Kidney glomerular epithelial cell (primary cell): Measurements from ENCODE around the gene RDM1.
A peak's percentile ranks its signal among the peaks of the same experiment; 100 is the strongest.
"Not testable (repeated sequence)": the region's sequence is repeated elsewhere in the genome, so short reads cannot be mapped to it uniquely, and the experiment has no call there.

Experiments
- DNase-seq: peaks from one replicate; lab custom pipeline; 2025; lab: John Stamatoyannopoulos, UW

RDM1 gene

DNA sequence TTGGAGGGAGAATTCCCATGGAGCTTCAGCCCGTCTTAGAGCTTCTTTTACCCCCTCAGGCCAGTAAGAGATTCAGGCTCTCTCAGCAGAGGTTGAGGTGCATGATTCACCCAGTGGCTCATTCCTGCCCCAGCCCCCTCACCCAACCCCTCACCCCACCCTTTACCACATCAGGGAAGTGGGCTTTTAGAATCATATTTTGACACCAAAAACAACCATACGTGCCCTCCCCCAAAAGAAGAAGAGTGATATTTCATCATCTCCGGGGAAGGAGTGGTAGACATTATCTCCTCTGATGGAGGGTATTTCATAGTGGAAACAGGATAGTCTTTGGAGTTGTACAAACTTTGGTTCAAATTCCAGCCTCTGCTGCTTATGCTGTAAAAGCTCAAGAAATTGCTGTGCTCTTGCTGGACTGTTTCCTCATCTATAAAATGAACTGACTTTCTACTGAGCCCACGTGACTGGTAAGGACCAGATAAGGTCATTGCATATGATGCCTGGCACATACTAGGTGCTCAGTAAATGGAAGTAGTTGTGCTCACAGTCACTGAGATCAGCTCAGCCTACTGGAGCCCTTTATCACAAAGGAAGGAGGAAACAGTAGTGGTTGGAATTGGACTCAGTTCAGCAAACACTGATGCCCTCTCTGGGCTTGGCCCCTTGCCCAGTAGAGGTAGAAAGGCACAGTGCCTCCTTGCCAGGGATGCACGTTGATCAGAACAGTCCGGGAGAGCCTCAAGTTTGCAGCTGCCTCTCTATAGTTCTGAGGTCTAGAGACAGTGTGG, 32.1 kb downstream of the RDM1 start:
- peak; percentile 28 for DNase-seq

DNA sequence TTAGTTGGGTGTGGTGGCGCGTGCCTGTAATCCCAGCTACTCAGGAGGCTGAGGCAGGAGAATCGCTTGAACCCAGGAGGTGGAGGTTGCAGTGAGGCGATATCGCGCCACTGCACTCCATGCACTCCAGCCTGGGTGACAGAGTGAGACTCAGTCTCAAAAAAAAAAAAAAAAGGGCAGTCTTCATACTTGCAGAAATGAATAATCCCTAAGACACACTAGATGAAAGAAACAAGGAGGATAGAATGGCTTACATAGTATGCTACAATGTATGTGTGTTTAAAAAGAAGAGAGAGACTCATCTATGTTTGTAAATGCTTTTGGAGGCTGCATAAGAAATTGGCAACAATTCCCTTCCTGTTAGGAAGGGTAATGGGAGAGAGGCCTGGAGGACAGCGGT, 32.8 kb downstream of the RDM1 start:
- DNase-seq, result not testable (repeated sequence)

DNA sequence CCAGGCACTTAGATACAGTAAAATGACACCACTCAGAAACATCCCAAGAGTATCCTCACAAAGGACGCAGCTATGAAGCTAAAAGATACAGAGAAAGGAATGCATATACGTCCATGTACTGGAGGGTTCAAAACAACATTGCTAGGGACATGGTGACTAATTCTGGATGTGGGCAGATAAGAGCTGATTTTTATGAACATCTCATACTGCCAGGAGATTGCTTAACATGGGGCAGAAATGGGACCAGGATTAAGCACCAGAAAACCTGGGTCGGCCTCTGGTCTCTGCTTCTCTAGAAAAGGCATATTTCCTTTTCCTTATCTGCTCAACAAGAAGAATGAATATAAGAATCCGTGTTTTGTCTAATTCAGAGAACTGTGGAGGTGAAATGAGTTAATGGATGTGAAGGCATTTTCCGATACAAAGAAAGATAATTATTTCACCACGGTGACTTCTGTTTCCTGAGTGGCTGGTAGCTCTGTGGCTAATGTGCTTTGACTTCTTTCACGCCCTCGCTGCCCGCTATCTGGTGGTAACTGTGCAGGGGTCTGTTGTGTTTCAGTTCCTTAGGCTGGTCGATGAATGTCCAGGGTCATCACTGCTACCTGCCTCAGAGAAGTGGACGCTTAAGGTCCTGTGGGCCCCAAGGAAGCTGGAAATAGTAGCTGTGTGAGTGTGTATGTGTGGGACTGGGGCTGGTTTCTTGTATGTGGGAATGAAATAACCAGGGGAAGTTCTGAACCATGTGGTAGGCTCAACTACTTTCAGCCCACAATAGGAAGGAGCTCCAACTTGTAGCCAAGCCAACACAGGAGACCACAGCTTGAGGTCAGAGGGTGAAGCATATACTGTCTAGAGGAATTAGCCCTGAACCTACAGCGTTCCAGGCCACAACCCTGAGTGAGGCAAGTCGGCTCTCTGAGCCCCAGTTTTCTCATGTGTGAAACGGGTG, 34.7 kb downstream of the RDM1 start:
- no peak for DNase-seq

DNA sequence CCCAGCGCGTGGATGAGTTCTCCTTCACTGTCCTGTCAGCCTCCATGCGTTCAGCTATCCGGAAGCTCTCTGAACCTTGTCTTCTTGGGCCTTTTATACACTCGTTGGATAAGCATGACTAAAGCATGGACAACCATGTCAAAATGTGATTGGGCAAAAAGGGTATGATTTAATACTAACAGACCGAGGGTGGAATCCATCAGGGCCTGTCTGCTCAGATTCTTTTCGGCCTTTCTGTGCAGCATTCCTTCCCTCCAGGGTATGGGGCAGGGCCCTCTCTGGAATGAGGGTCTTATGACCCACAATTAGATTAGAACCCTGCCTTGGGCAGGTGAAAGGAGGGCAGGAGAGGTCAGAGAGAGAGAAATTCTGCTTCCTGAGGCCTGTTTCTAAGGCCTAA, 36.4 kb downstream of the RDM1 start:
- DNase-seq, result no peak

DNA sequence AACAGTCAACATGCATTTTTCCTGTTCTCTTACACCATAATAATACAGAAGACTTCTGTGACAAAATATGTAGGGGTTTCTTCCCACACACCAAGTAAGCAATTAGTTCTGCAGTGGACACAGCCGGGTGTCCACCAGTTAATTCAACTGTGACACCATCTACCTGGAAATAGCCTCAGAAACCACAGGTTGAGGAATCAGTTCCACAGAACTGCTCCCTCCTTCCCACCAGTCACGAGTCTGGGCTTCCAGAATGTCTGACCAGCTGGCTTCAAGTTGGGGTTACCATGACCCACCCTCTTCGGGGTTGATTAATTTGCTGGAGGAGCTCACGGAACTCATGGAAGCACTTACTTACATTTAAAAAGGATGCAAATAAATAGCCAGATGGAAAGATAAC, 36.8 kb downstream of the RDM1 start:
- no peak for DNase-seq

DNA sequence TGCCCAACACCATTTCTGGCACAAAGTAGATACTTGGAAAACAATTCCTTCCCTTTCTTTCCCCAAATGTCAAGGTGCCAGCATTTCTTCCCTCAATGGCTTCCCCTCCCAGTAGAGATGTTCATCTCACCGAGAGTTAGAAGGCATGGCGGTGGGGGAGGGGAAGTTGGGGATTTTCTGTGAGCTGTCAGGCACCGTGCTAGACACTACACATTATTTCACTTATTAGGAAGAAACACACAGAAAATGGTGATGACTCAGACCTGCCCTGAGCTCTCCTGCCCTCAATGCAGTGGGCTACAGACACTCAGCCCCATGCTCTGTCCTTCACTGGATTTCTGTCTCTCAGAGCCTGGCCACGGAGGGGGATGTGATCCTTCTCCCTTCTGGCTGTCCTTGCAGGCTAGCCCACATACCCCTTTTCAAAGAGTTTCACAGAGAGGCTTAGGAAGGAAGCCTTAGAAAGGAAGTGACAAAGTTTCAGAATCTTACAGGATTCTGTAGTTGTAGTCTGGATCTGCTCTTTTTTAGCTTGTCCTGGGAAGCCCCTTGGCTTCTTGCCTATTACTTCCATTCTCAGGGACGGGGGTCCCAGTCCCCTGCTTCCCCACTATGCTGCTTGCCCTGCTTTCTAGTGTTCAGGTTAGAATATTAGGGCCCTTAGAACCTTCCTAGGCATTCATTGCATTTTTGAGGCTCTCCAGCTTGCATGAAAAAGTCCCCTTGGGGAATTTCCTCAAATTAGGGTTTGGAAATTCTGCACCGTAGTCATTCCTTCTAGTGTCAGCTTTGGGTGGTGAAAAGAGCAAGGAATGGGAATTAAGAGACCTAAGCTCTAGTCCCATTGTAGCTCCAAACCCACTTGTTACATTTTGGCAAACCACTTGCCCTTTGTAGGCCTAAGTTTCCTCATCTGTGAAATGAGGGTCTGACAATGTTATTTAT, 38.2 kb downstream of the RDM1 start:
- DNase-seq, result peak; percentile 18

DNA sequence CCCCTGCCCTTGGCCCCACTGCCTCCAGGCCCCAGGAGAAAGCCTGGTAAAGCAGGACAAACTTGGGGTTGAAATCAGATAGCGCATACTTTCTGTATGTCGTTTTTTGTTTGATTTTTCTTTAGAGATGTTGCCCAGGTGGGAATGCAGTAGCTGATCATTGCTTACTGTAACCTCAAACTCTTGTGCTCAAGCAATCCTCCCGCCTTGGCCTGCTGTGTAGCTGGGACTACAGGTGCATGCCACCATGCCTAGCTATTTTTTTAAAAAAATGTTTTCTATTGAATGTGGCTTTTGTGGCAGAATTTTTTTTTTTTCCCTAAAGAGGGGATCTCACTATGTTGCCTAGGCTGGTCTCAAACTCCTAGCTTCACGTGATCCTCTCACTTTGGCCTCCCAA, 39.3 kb downstream of the RDM1 start:
- no peak for DNase-seq

DNA sequence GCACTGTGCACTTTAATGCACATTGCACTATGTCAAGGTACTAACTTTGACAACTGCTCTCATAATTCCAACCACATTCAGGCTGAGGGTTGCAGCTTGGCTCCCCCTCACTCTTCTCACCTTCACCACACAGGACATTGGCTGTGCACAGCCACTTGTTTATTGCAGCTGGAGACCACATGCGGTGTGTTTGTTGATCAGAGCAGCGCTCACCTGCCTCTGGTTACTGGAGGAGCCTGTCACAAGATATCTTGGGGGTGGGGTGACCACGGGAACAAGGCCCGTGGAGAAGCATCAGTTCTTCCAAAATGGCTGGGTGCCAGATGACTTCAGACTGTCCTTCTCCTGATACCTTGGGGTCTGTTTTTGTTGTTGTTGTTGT, 39.8 kb downstream of the RDM1 start:
- no peak for DNase-seq

DNA sequence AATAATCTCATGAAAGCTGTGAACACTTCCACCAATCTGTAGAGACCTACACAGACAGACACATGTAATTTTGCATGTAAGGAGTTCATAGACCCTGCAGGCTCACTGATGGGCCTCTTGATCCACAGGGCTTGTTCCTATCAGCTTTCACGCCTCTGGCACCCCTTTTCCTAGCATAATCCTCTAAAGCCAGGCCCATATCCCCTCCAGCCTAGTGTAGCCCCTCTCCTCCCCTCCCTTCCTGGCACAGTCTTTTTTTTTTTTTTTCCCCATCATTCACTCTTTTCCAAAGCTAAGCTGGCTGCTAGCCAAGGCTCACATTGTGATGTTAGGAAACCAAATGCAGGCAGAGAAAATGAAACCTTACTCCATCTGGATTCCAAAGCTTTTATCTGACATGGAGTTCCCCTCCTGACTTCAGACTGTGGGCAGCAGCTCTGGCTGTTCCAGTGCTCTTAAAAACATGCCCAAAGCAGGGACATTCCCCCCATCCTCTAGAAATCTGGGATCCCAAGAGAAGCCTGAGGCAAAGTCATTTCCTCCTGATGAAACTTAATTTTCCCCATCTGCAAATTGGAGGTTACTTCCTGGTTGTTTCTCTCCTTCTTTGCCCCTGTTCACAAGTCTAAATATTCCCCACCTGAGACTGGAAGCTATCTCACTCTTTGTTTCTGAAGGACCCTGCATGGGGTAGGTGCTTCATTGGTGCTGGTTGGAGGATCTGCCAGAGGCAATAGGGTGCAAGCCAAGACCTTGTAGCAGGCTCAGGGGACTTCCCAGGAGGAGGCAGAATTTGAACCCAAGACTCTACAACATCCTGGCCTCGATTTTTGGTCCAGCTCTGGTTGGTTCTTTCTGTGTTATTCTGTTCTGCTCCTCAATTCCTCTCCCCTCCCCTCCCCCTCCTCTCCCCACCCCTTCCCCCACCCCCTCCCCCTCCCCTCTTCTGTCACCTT, 40.5 kb downstream of the RDM1 start:
- peak; percentile 19 for DNase-seq

DNA sequence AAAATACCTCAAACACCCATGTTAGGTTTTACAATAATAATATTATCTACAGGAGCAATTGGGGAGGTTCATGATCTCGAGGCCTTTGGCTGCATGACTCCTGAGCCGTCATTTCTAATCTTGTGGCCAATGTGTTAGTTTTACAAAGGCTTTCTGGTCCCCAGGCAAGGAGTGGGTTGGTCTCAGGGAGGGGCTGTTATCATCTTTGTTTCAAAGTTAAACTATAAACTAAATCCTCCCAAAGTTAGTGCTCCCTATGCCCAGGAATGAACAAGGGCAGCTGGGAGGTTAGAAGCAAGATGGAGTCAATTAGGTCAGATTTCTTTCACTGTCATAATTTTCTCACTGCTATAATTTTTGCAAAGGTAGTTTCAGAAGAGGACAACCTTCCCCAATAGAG, 41.3 kb downstream of the RDM1 start:
- DNase-seq, result no peak

DNA sequence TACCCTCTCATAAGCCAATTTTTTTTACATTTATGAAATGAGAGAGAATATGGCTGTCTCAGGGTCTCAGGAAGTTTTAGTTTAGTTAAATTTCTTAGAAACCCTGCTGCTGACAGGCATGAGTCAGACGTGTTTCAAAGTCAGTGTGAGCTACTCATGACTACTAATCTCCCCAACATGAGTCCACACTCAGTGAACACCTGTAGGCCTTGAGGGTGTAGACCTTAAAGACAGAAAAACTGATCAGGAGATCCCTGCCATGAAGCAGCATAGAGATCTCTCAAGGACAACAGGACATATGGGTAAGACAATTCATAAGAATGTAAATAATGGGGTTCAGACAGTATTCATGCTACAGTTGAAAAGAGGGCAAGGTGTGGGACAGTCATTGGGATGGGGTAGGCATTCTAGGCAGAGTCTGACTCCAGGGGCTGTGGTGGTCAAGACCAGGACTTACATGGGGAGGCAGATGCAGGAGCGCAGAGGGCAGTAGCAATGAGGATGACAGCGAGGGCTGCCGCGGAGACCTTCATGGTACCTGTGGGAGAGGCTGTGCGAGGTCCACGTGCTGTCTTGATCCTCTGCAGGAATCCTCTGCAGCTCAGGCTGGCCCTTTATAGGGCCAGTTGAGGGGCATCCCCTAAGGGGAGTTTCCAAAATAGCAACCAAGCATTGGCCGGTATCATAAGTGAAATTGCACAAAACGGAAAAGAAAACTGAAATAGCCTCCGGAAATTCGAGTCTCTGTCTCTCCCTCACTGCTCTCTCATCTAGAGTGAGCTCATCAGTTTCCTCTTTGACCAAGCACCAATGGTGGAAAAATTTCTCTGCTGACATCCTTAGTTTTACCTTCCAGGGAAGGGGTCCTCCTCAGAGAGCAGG, 50.6 kb downstream of the RDM1 start, which contains the start of gene CCL5:
CCL5 (minus strand) TSS at position 588 of the 882 bp plus-strand sequence.
- no peak for DNase-seq

DNA sequence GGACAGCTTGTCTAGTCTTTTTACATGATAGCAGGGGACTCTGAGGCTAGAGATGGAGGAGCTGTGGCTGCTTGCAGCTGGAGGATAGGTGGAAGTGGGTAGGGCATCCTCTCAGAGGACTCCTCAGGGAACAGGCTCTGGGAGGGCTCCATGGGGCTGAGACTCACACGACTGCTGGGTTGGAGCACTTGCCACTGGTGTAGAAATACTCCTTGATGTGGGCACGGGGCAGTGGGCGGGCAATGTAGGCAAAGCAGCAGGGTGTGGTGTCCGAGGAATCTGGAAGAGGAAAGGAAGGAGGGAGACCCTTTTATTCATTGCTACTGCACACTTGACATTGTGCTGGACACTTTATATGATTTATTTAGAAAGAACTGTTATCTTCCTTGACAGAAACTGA, 52.2 kb downstream of the RDM1 start:
- DNase-seq, result no peak

DNA sequence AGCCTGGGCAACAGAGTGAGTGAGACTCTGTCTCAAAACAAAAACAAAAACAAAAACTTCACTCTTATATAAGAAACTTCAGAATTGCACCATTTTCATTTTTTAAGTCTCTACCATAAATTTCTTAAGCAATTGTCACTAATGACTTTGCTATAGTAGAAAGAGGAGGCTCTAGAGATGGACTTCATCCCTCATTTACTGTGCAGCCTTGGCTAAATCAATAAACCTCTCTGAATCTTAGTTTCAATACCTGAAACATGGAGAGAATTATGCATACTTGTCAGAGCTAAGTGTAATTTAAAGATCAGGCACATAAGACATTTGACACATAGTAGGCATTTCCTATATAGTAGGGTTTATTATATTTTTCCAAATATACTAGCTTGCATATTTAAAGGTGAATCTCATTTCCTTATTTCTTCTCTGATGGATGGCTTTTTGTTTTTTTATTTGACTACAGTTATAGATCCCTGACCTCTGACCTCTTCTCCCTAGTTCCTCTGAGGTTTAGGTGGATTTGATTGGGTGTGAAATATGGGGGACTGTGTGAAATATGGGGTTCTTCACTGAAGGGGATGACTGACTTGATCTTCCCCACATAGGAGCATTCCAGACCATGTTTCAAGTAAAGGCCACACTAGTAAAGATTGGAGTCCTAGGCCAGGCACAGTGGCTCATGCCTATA, 53.1 kb downstream of the RDM1 start:
- no peak for DNase-seq

DNA sequence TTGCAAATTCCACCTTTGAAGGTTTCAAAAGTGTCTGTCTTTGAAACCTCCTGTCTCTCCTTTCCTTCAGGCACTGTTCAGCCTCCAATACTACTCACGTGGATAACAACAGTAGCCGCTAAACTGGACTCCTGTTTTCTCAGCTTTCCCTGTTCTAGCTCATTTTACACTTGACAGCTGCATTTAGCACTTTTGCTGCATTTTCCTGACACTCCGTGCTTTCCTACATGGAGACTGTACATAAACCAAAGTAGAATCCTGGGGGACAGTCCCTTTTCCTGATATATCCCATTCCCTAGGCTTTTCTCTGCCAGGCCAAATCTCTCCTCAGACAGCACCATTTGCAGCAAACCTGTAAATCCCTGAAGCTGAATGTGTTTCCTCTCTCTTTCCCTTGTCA, 54.0 kb downstream of the RDM1 start:
- DNase-seq, result no peak

DNA sequence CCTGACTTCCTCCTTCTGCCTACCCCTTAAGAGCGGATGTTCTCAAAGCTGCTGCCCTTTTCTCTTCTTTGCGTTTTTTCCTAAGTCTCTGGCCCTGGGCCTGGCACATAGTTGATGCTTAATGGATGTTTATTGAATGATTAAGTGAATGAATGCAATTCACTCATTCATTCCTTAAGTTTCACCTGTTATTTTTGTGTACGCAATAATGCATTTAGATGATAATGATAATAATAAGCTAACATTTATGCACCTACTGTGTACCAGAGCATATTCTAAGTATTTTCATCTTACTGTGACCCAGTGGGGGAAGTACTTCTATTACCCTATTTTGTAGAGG, 54.8 kb downstream of the RDM1 start:
- no peak for DNase-seq

DNA sequence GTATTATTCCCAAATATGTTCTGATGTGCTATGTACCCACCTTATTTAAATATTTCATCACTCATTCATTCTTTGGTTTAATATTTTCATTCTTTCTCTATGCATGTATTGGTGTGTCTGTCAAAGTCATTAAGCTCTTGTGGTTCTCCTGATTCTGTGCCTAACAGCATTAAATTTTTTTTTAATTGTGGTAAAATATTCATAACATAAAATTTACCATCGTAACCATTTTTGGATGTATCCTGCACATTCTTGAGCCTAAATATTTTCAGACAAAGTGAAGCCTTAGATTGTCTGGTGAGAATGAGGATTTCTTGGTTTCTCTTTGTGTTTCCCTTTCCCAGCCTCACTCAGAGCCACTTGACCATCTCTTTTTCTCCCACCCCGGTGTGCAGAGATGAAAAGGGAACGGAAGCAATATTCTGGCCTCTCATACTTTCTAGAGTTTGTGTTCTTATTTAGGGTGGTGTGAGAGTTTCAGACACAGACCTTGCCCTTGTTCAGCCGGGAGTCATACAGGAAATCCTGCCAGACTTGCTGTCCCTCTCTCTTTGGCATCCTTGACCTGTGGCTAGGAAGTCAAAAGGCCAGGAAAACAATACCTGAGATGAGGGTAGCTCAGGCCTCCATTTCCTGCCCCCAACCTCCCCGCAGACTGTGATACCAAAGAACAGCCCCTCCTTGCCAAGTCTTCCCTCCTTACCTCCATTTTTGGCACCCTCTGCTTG, 55.3 kb downstream of the RDM1 start:
- DNase-seq, result no peak

DNA sequence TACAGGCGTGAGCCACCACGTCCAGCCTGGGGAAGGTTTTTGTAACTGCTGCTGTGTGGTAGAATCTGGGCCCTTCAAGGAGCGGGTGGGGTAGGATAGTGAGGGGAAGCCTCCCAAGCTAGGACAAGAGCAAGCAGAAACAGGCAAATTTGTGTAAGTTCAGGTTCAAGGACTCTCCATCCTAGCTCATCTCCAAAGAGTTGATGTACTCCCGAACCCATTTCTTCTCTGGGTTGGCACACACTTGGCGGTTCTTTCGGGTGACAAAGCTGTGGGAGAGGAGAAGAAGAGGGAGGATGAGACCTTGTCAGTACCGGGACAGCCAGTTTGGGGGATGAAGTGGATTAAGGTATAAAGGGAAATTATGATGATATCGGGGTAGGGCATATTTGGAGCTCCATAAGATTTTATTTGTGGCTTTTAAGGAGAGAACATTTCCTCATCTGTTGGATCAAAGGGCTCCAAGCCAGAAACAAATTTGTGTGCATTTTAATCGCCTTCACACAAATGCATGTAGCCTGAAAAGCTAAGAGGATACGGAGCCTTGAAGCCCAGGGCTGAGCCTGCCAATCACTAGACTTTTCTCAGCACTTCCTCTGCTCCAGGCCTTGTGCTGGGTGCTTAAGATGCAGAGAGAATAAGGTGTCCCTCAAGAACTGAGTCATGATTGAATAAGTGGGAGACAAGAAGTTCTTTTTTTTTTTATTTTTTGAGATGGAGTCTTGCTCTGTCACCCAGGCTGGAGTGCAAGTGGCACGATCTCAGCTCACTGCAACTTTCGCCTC, 58.2 kb downstream of the RDM1 start:
- no peak for DNase-seq
